Retinal pigment epithelial cell (primary cell): Measurements from ENCODE around the gene GABARAP.

Experiments
- DNase-seq: peaks from one replicate; pipeline ENCODE4 v3.0.0-alpha.2; 2010; ENCODE audit warnings: low read depth
- H3K4me3 ChIP-seq: 2 replicates; pipeline ENCODE4 v1.5.1; 2011; ENCODE audit warnings: mild to moderate bottlenecking, low read length, control low read depth, moderate library complexity
- TF ChIP-seq, protein P1 (sequence below): conservative IDR thresholded peaks from 2 replicates; pipeline ENCODE4 v1.5.1; 2011; ENCODE audit warnings: low read depth, low read length, control low read depth, inconsistent platforms

Gene GABARAP

DNA sequence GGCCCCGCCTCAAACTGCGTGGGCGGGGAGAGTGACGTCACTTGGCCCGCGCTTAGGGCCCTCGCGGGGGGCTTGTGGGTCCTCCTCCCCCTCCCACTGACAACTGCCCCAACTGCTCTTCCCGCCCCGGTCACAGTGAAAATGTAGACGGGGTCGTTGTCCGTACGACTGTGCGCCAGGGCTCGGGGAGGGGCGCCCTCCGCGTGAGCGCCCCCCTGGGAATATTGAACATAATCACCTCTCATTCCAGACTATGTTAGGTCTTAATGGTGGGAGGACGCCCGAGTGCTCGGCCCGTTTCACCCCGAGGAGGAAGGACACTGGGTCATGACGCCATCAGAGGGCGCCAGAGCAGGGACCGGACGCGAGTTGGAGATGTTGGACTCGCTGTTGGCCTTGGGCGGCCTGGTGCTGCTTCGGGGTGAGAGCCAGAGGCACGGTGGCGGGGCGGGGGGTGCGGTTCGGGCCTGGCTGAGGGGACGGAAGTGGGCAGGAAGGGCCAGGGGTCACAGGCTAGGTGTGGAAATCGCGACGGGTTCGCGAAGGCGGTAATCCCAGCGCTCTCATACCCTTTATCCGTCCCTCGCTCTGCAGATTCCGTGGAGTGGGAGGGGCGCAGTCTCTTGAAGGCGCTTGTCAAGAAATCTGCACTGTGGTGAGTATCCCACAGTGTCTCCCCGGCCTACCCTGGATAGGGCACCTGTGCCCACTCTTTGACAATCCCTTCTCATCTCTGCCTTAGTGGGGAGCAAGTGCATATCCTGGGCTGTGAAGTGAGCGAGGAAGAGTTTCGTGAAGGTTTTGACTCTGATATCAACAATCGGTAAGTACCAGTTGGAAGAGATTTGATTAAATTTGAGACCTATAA, 10.2 kb upstream of the GABARAP start, which contains the start of gene ELP5:
Gene ELP5, plus strand, starts transcription at position 40 of the 868 bp plus-strand sequence. Its CDS starts 336 bp downstream, at position 376.
- TF ChIP-seq, protein P1, sequence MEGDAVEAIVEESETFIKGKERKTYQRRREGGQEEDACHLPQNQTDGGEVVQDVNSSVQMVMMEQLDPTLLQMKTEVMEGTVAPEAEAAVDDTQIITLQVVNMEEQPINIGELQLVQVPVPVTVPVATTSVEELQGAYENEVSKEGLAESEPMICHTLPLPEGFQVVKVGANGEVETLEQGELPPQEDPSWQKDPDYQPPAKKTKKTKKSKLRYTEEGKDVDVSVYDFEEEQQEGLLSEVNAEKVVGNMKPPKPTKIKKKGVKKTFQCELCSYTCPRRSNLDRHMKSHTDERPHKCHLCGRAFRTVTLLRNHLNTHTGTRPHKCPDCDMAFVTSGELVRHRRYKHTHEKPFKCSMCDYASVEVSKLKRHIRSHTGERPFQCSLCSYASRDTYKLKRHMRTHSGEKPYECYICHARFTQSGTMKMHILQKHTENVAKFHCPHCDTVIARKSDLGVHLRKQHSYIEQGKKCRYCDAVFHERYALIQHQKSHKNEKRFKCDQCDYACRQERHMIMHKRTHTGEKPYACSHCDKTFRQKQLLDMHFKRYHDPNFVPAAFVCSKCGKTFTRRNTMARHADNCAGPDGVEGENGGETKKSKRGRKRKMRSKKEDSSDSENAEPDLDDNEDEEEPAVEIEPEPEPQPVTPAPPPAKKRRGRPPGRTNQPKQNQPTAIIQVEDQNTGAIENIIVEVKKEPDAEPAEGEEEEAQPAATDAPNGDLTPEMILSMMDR = no peak
- peak; percentile 78 for DNase-seq
- H3K4me3 ChIP-seq = peak within 1 kb of the TSS; percentile 89

DNA sequence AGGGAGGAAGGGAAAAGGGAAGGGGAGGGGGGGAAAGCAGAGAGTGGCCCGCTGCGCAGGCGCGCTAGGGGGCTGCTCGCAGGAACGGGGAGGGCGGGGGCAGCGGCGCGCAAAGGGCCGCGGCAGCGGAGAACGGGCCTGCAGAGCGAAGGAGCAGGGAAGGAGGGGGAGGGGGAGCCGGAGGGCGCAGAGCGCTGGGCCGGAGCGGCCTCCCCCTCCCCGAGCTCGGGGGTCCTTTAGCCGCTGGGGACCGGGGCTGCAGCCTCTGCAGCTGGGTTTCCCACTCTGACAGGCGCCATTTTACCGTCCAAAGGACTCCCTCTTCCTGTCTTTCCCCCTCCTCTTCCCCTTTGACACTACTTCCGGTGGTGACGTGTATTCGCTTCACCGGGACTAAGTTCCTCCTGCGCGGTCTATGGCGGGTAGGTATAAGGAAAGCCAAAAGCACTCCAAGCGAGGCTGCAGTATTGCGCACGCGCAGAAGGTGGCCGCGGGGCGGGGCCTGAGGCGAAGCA, 9.5 kb upstream of the GABARAP start, which contains the start of gene CTDNEP1:
Gene CTDNEP1, minus strand, starts transcription at position 74 of the 515 bp plus-strand sequence. CDS start 438 bp downstream, outside the sequence.
- DNase-seq = peak; percentile 99
- H3K4me3 ChIP-seq = peak within 1 kb of the TSS; percentile 89
- TF ChIP-seq, protein P1 = no peak

DNA sequence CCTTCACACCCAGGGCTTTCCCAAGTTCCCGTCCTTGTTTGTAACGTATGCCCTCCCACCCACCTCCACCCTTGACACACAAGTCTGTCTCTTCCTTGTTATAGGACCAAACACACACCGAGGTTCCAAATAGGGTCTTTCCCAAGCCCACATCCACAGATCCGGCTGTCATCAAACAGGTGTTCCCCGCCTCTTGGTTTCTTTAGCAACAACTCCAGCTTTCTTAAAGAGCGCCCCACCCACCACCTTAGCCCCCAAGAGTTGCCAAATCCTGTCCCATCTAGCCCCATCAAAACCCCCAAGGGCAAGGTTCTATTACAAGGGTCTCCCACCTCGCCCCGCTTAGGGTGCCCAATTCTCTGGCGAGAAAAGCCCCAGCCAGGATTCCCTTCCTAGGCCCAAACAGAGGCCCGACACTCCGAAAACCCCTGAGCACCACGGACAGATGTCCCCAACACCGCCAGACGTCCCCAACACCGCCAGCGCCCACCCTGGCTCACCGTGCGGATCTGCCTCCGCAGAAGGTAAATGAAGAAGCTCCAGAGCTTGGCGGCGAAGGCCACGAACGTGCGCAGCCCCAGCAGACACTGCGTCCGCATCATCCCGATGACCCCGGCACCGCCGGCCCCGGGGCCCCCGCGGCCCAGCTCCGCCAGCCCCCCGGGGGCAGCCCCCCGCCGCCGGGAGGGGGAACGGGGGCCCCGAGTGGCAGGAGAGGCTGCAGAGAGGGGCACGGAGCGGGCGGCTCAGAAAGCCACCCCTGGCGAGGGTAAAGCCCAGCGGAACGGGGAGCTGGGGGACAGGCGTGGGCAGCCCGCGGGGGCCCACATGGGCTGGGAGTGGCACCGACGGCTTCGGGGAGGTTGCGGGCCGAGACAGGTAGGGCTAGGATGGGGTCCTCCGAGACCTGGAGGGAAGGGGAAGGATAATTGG, 8.7 kb upstream of the GABARAP start:
- DNase-seq = no peak
- TF ChIP-seq, protein P1 = no peak
- peak overlapping the region; percentile 89 for H3K4me3 ChIP-seq

DNA sequence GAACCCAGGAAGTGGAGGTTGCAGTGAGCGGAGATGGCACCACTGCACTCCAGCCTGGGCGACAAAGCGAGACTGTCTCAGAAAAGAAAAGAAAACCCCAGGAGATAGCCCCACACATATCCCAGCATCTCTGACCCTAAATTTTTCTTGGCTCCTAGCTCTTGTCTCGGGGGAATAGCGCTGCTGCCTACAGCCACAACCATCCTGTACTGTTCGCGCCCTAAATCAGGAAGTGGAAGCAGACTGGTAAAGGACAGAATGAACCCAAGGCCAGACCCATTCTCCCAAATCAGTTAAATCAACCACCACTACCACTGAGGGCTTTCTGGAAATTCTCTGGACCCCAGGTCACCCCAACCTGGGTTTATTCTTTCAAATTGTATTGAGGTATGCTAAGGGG, 7.6 kb upstream of the GABARAP start:
- TF ChIP-seq, protein P1 = no peak
- no peak for DNase-seq
- peak overlapping the region; percentile 89 for H3K4me3 ChIP-seq

DNA sequence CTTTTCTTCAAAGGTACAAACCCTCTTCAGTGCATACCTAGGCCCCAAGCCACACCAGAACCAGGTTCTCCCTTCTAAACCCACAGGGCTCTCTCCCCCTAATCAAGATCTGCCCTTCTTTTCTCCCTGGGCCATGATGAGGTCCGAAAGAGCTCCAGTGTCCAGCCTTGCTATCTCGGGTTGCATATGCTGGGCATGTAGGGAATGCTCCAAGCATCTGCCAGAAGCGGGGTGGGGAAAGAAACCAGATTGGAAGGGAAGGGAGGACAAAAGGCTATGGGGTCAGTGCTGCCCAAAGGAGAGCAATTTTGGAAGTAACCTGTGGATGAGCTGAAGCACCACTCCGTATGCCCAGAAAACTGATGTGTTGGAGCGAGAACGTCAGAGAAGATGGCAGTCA, 7.0 kb upstream of the GABARAP start:
- TF ChIP-seq, protein P1 = no peak
- H3K4me3 ChIP-seq = no peak overlapping the region
- DNase-seq = no peak

DNA sequence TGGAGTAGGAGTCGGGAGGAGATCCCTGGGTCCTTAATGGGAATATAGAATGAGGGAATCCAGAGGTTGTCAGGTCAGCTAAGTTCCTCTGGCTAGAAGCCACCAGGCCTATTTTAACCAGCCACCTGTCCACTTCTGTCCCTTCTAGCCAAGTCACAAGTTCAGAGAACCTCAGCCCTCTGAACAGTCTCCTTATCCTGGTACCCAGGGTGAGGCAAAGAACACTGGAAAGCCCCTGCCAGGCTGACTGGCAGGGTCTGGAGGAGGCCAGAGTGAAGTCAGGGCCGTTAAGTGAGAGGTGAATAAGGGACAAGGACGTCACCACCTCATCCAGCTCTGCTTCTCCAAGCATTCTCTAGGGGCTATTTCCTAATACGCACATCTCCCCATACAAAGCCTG, 6.5 kb upstream of the GABARAP start:
- TF ChIP-seq, protein P1 = no peak
- no peak for DNase-seq
- no peak overlapping the region for H3K4me3 ChIP-seq
